Measurements from ENCODE around the gene SLC35B2.

SLC35B2 gene

GRCh38 chr6:44255871-44256774, 1.2 kb downstream of the SLC35B2 start:
- Histone ChIP-seq H3K27ac (ENCODE audit: low read length) (peak overlapping the region; percentile 81; the same call in 1 of the 2 replicates), H3K27me3 (ENCODE audit: insufficient read depth, low read length, poor library complexity) (no peaks in the 10 kb centered on the region), H3K4me1 (ENCODE audit: insufficient read depth, low read length) (peaks cover 42% of the 10 kb centered on the region), H3K4me2 (ENCODE audit: insufficient read depth, low read length) (peak overlapping the region; percentile 92), H2AFZ (ENCODE audit: low read depth, low read length) (peak overlapping the region; percentile 81; the same call in 1 of the 2 replicates), H3K36me3 (ENCODE audit: insufficient read depth, low read length) (peaks cover 66% of the 10 kb centered on the region), H3K4me3 (ENCODE audit: low read depth in 1 of 2, low read length in 2 of 2) (peak overlapping the region; percentile 90 to 96; a peak in 3 of 4 replicates), H3K79me2 (ENCODE audit: insufficient read depth, low read length) (peaks cover 20% of the 10 kb centered on the region), H3K9me3 (ENCODE audit: insufficient read depth, low read length, severe bottlenecking) (no peaks in the 10 kb centered on the region), H4K20me1 (ENCODE audit: insufficient read depth, low read length) (peaks cover 32% of the 10 kb centered on the region; the same call in 1 of the 2 replicates), H3K9ac (ENCODE audit: low read depth, low read length) (peak overlapping the region; percentile 88)
- ATAC-seq (ENCODE audit: insufficient read depth, low read depth) (no peak), DNase-seq (no peak)
- TF ChIP-seq EZH2 (IDR thresholded peaks at IDR 0.05; ENCODE audit: borderline replicate concordance, low read depth, low read length, severe bottlenecking) (no peak), CTCF (IDR thresholded peaks at IDR 0.05; ENCODE audit: borderline replicate concordance, extremely low read depth, low read length, poor library complexity, severe bottlenecking) (no peak)

DNA sequence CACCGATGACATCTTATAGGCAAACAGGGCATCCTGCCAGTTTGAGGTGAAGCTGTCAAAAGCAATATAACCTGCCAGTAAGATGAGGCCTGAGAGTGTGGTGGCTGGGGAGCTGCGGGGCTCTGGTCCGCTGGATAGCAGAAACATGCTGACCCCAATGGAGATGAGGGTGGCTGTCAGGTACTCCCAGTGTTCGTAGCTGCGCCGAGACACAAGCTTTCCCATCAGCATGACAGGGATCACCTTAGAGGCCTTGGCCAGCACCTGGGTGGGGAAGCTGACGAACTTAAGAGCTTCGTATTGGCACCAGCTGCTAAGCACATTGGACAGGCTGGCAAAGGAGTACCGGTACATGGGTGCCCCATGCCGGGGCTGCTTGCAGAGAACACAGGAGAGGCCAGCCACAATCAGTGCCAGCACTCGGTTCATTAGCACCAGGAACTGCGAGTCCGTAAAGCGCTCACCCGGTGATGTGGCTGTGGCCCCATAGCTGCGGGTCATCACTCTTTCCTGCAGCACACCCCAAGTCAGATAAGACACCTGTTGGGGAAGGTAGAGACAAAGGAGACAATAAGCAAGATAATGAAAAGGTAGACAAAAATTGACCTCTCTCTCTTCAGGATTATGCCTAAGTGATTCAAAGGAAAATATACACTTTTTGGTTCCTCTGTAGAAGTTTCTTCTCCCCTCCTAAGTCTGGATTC, 2.1 kb downstream of the SLC35B2 start:
- H3K36me3 ChIP-seq (ENCODE audit: insufficient read depth, low read length), result peaks cover 72% of the 10 kb centered on the region
- TF ChIP-seq CTCF (IDR thresholded peaks at IDR 0.05; ENCODE audit: borderline replicate concordance, extremely low read depth, low read length, poor library complexity, severe bottlenecking), result no peak
- TF ChIP-seq EZH2 (IDR thresholded peaks at IDR 0.05; ENCODE audit: borderline replicate concordance, low read depth, low read length, severe bottlenecking), result no peak
- H3K27ac ChIP-seq (ENCODE audit: low read length), result no peak overlapping the region; the same call in 1 of the 2 replicates

DNA sequence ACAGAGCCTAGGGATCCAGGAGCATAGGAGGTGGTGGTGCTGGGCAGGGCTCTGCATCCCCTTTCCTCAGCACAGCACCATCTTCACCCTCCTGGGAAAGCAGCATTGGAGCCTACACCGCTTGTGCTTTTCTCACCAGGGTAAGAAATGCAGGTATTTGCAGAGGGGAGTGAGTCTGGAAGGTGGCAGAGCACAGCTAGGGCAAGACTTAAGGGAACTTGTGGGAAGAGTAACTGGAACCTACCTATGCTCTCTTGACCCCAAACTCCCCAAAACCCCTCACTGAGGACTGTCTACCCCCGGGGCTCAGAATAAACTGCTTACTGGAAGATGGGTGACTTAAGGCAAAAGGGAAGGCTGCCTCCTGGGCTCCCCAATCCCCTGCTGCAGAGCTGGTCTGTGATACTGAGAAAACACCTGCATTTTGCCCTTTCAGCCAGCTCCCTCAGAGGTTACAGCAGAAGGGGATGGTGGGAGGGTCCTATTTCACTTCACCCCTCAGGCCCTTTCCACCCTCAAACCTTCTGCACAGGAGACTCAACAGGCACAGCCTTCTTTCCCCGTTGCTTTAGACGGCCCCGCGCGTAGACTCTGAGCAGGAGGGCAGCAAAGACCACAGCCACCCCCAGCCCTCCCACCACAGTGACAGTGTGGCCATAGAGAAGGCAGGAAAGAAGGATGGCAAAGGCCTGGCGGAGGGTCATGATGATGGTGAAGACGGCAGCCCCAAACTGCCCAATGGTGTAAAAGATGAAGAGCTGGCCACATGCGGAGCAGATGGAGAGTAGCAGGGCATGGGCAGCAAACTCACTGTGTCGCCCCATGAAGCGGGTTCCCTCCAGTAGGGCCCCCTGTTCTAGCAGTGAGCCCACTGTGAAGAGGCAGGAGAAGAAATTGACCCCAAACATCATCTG, 2.9 kb downstream of the SLC35B2 start:
- ATAC-seq (ENCODE audit: insufficient read depth, low read depth), result peak; percentile 3; the same call in 2 of the 3 replicates
- Histone ChIP-seq H3K79me2 (ENCODE audit: insufficient read depth, low read length) (peaks cover 37% of the 10 kb centered on the region), H3K27me3 (ENCODE audit: insufficient read depth, low read length, poor library complexity) (no peaks in the 10 kb centered on the region), H2AFZ (ENCODE audit: low read depth, low read length) (no peak overlapping the region), H3K36me3 (ENCODE audit: insufficient read depth, low read length) (peaks cover 72% of the 10 kb centered on the region), H3K27ac (ENCODE audit: low read length) (no peak overlapping the region), H4K20me1 (ENCODE audit: insufficient read depth, low read length) (peaks cover 49% of the 10 kb centered on the region), H3K4me2 (ENCODE audit: insufficient read depth, low read length) (peak overlapping the region; percentile 92; the same call in 1 of the 2 replicates), H3K9me3 (ENCODE audit: insufficient read depth, low read length, severe bottlenecking) (no peaks in the 10 kb centered on the region), H3K4me1 (ENCODE audit: insufficient read depth, low read length) (peaks cover 58% of the 10 kb centered on the region), H3K9ac (ENCODE audit: low read depth, low read length) (no peak overlapping the region), H3K4me3 (ENCODE audit: low read depth in 1 of 2, low read length in 2 of 2) (no peak overlapping the region)
- no peak for TF ChIP-seq CTCF (IDR thresholded peaks at IDR 0.05; ENCODE audit: borderline replicate concordance, extremely low read depth, low read length, poor library complexity, severe bottlenecking)
- TF ChIP-seq EZH2 (IDR thresholded peaks at IDR 0.05; ENCODE audit: borderline replicate concordance, low read depth, low read length, severe bottlenecking), result no peak
- no peak for DNase-seq

More for the DNA sequence above, 2.1 kb downstream of the SLC35B2 start:
- Histone ChIP-seq H3K9me3 (ENCODE audit: insufficient read depth, low read length, severe bottlenecking) (no peaks in the 10 kb centered on the region), H3K4me2 (ENCODE audit: insufficient read depth, low read length) (peak overlapping the region; percentile 92; the same call in 1 of the 2 replicates), H3K27me3 (ENCODE audit: insufficient read depth, low read length, poor library complexity) (no peaks in the 10 kb centered on the region), H3K9ac (ENCODE audit: low read depth, low read length) (peak overlapping the region; percentile 88; the same call in 1 of the 2 replicates), H3K79me2 (ENCODE audit: insufficient read depth, low read length) (peaks cover 29% of the 10 kb centered on the region), H4K20me1 (ENCODE audit: insufficient read depth, low read length) (peaks cover 41% of the 10 kb centered on the region; the same call in 1 of the 2 replicates), H2AFZ (ENCODE audit: low read depth, low read length) (no peak overlapping the region), H3K4me3 (ENCODE audit: low read depth in 1 of 2, low read length in 2 of 2) (peak overlapping the region in 1 of 2 experiments; percentile 96; a peak in 1 of 4 replicates), H3K4me1 (ENCODE audit: insufficient read depth, low read length) (peaks cover 50% of the 10 kb centered on the region)
- ATAC-seq (ENCODE audit: insufficient read depth, low read depth) (peak; percentile 4; the same call in 2 of the 3 replicates), DNase-seq (peak; percentile 25)
